GM21619 (cell line): Measurements from ENCODE around the gene ERICH4.
"Not testable (repeated sequence)": the region's sequence is repeated elsewhere in the genome, so short reads cannot be mapped to it uniquely, and the experiment has no call there.

ENCODE experiments used
- ATAC-seq: cut with Tn5 transposase; IDR thresholded peaks from one replicate; pipeline ENCODE4 v1.9.1; 2021; ENCODE audit not compliant: unreplicated experiment

ERICH4 gene

GRCh38 chr19:41476583-41476982 is 33.6 kb downstream of the ERICH4 start:
- no peak for ATAC-seq

GRCh38 chr19:41478171-41478570 is 35.2 kb downstream of the ERICH4 start:
- ATAC-seq: no peak

GRCh38 chr19:41478875-41479756 is 36.2 kb downstream of the ERICH4 start:
- no peak for ATAC-seq

GRCh38 chr19:41479757-41480191 is 36.8 kb downstream of the ERICH4 start:
- no peak for ATAC-seq

- no peak for ATAC-seq
Measured at GRCh38 chr19:41480336-41480735, 37.4 kb downstream of the ERICH4 start.

- no peak for ATAC-seq
Measured at GRCh38 chr19:41484822-41485221, 41.9 kb downstream of the ERICH4 start.

GRCh38 chr19:41486953-41487352 is 44.0 kb downstream of the ERICH4 start:
- ATAC-seq: not testable (repeated sequence)

- no peak for ATAC-seq
Measured at GRCh38 chr19:41492843-41493242, 49.9 kb downstream of the ERICH4 start.
